ENCODE measurements around the gene YTHDC2.
A peak's percentile ranks its signal among the peaks of the same experiment; 100 is the strongest.

The YTHDC2 gene

DNA sequence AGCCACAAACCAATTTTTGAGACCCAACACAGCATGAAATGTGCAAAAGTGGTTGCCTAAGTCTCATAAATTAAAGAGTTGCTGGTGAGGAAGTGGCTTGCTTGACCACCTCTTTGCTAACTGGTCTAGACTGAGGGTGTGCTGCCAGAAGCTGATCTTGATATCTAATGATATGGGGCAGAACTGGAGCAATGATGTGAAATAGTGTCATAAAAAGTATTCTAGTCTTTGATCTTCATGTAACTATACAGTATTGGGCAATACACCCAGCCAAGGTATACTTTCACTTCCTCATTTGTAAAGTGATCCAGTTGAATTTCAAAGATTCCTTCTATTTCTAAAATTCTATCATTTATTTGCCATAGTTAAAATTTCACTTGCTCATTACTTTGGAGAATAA lies 5.9 kb upstream of the YTHDC2 start:
- ATAC-seq = peak; percentile 57
- no peaks in the 10 kb centered on the region for H3K9me3 Mint-ChIP-seq
- H3K4me1 Mint-ChIP-seq = no peaks in the 10 kb centered on the region
- H3K4me3 Mint-ChIP-seq = no peak overlapping the region
- no peaks in the 10 kb centered on the region for H3K36me3 Mint-ChIP-seq
- DNase-seq (ENCODE audit: low spot score in 2 of 2) = no peak
- no peak overlapping the region for H3K27ac Mint-ChIP-seq

DNA sequence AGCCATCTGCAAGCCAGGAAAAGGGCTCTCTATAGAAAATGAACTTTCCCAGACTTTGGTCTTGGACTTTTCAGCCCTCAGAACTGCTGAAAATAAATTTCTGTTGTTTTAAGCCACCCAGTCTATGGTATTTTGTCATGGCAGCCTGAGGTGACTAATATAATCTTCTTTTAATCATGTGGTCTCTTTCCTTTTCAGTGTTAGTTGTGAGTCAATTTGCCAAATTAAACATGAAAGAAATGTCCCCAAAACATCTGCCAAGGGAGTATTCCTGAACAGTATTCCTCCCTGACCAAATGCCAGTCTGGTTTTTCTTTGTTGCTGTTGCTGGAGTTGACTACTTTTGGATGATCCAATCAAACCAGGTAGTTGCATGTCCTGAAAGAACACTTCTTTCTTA lies 4.7 kb upstream of the YTHDC2 start:
- Mint-ChIP-seq H3K4me3 (no peak overlapping the region), H3K9me3 (no peaks in the 10 kb centered on the region), H3K27ac (no peak overlapping the region), H3K36me3 (no peaks in the 10 kb centered on the region), H3K4me1 (no peaks in the 10 kb centered on the region)
- no peak for ATAC-seq
- DNase-seq (ENCODE audit: low spot score in 2 of 2) = no peak

- Mint-ChIP-seq H3K36me3 (peaks cover 6% of the 10 kb centered on the region), H3K27ac (no peak overlapping the region), H3K9me3 (no peaks in the 10 kb centered on the region), H3K4me3 (no peak overlapping the region), H3K4me1 (peaks cover 18% of the 10 kb centered on the region)
- DNase-seq (ENCODE audit: low spot score in 2 of 2) = no peak
- ATAC-seq = no peak
These were observed 2.5 kb upstream of the YTHDC2 start for GRCh38 chr5:113510836-113511451.

GRCh38 chr5:113512341-113512740 lies 1.2 kb upstream of the YTHDC2 start:
- Mint-ChIP-seq H3K4me1 (peaks cover 25% of the 10 kb centered on the region), H3K36me3 (peaks cover 12% of the 10 kb centered on the region), H3K27ac (no peak overlapping the region), H3K4me3 (no peak overlapping the region), H3K9me3 (no peaks in the 10 kb centered on the region)
- no peak for DNase-seq (ENCODE audit: low spot score in 2 of 2)
- no peak for ATAC-seq

DNA sequence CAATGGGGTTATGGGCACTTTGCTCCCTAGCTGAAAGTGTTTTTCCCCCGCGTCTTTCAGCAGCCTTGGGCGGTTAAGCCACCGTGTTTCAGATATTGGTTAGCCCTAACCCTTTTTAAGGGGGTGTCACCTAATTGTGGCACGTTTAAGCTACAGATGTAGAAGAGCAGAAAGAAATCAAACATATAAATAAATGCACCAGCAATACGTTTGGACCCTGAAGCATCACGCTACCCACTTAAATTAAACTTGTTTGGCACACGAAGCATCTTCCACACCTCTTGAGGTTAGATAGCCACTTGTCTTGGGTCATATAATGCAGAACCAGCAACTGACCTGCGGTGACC lies 768 bp downstream of the YTHDC2 start:
- Mint-ChIP-seq H3K36me3 (peaks cover 27% of the 10 kb centered on the region), H3K9me3 (no peaks in the 10 kb centered on the region), H3K4me1 (peaks cover 26% of the 10 kb centered on the region), H3K27ac (peak overlapping the region; percentile 87), H3K4me3 (peak overlapping the region; percentile 78)
- ATAC-seq (no peak), DNase-seq (ENCODE audit: low spot score in 2 of 2) (no peak)

DNA sequence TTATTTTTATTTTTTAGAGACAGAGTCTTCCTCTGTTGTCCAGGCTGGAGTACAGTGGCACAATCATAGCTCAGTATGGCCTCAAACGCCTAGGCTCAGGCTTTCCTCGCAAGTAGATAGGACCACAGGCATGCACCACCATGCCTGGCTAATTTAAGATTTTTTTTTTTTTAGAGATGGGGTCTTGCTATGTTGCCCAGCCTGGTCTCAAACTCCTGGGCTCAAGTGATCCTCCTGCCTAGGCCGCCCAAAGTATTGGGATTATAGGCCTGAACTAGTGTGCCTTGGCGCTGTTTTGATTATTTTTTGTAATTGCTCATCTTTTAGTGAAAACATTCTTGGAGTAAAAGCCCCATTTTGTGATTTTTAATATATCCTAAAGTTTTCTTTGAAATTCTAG lies 5.4 kb downstream of the YTHDC2 start:
- DNase-seq (ENCODE audit: low spot score in 2 of 2) (no peak), ATAC-seq (no peak)
- peaks cover 49% of the 10 kb centered on the region for H3K36me3 Mint-ChIP-seq
- no peak overlapping the region for H3K27ac Mint-ChIP-seq
- peaks cover 53% of the 10 kb centered on the region for H3K4me1 Mint-ChIP-seq
- no peak overlapping the region for H3K4me3 Mint-ChIP-seq
- no peaks in the 10 kb centered on the region for H3K9me3 Mint-ChIP-seq

DNA sequence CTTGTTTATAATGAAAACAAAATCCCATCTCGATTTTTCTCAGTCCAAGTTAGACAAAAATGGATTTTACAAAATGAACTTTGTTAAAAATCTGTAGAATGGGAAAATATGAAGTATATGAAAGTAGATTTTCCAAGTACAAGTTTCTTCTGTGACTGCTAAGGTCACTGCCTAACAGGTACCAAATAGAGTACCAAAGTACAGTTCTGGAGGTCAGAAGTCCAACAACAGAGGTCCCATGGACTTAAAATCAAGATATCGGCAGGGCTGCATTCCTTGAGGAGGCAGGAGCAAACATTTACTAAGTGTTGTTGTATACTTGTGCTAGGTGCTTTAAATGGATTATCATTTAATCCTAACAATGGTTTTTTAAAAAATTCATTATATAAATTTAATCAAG lies 5.9 kb downstream of the YTHDC2 start:
- Mint-ChIP-seq H3K27ac (no peak overlapping the region), H3K9me3 (no peaks in the 10 kb centered on the region), H3K4me1 (peaks cover 50% of the 10 kb centered on the region), H3K36me3 (peaks cover 48% of the 10 kb centered on the region), H3K4me3 (no peak overlapping the region)
- no peak for DNase-seq (ENCODE audit: low spot score in 2 of 2)
- ATAC-seq = no peak

- H3K4me3 Mint-ChIP-seq = no peak overlapping the region
- ATAC-seq (peak; percentile 98), DNase-seq (ENCODE audit: low spot score in 2 of 2) (peak in 1 of 2 donors; percentile 63)
- H3K27ac Mint-ChIP-seq = no peak overlapping the region
- peaks cover 40% of the 10 kb centered on the region for H3K4me1 Mint-ChIP-seq
- H3K36me3 Mint-ChIP-seq = peaks cover 44% of the 10 kb centered on the region
- H3K9me3 Mint-ChIP-seq = no peaks in the 10 kb centered on the region
These were observed 6.9 kb downstream of the YTHDC2 start for GRCh38 chr5:113520429-113520828.

DNA sequence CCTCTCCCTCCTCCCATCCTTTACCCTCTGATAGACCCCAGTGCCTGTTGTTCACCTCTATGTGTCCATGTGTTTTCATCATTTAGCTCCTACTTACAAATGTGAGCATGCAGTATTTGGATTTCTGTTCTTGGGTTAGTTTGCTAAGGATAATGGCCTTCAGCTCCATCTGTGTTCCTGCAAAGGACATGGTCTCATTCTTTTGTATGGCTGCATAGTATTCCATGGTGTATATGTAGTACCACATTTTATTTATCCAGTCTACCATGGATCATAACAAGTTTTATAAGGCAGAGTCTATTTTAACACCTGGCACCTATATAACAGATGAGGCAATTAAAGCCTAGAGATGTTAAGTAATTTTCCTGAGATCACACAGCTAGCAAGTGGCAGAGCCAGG lies 7.4 kb downstream of the YTHDC2 start:
- Mint-ChIP-seq H3K36me3 (peaks cover 43% of the 10 kb centered on the region), H3K27ac (no peak overlapping the region), H3K4me1 (peaks cover 36% of the 10 kb centered on the region), H3K9me3 (no peaks in the 10 kb centered on the region), H3K4me3 (no peak overlapping the region)
- DNase-seq (ENCODE audit: low spot score in 2 of 2) (no peak), ATAC-seq (no peak)

DNA sequence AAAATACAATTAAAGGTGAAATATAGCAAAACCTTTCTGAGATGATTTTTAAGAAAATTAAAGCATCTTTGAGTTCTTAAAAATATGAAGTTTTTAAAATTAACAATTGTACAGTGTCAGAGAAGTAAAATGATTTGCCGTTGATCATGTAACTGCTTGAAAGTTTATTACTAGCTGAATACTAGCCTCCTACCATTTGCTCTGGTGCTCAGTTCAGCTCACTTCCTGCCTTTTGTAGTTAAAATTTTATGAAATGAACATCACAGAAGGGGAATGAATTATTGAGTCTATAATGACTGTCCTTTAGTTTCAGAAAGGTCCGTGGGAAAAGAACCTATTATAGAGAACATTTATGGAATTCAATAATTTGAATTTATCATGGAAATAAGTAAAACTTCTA lies 9.7 kb downstream of the YTHDC2 start:
- H3K9me3 Mint-ChIP-seq = no peaks in the 10 kb centered on the region
- no peak for DNase-seq (ENCODE audit: low spot score in 2 of 2)
- no peak overlapping the region for H3K27ac Mint-ChIP-seq
- H3K4me3 Mint-ChIP-seq = no peak overlapping the region
- no peak for ATAC-seq
- H3K36me3 Mint-ChIP-seq = peaks cover 49% of the 10 kb centered on the region
- H3K4me1 Mint-ChIP-seq = peaks cover 29% of the 10 kb centered on the region

- ATAC-seq (peak; percentile 66), DNase-seq (ENCODE audit: low spot score in 2 of 2) (no peak)
- peaks cover 46% of the 10 kb centered on the region for H3K36me3 Mint-ChIP-seq
- H3K4me3 Mint-ChIP-seq = no peak overlapping the region
- H3K4me1 Mint-ChIP-seq = peaks cover 21% of the 10 kb centered on the region
- H3K9me3 Mint-ChIP-seq = no peaks in the 10 kb centered on the region
- H3K27ac Mint-ChIP-seq = no peak overlapping the region
These were observed 11.4 kb downstream of the YTHDC2 start for GRCh38 chr5:113524927-113525326.

GRCh38 chr5:113526421-113526820 lies 12.9 kb downstream of the YTHDC2 start:
- peaks cover 47% of the 10 kb centered on the region for H3K36me3 Mint-ChIP-seq
- no peak overlapping the region for H3K4me3 Mint-ChIP-seq
- peaks cover 8% of the 10 kb centered on the region for H3K9me3 Mint-ChIP-seq
- no peak overlapping the region for H3K27ac Mint-ChIP-seq
- no peak for ATAC-seq
- no peak for DNase-seq (ENCODE audit: low spot score in 2 of 2)
- H3K4me1 Mint-ChIP-seq = peaks cover 8% of the 10 kb centered on the region

GRCh38 chr5:113527746-113528145 lies 14.3 kb downstream of the YTHDC2 start:
- no peak overlapping the region for H3K4me3 Mint-ChIP-seq
- H3K27ac Mint-ChIP-seq = no peak overlapping the region
- H3K4me1 Mint-ChIP-seq = peaks cover 6% of the 10 kb centered on the region
- DNase-seq (ENCODE audit: low spot score in 2 of 2) (no peak), ATAC-seq (no peak)
- peaks cover 11% of the 10 kb centered on the region for H3K9me3 Mint-ChIP-seq
- H3K36me3 Mint-ChIP-seq = peaks cover 51% of the 10 kb centered on the region

DNA sequence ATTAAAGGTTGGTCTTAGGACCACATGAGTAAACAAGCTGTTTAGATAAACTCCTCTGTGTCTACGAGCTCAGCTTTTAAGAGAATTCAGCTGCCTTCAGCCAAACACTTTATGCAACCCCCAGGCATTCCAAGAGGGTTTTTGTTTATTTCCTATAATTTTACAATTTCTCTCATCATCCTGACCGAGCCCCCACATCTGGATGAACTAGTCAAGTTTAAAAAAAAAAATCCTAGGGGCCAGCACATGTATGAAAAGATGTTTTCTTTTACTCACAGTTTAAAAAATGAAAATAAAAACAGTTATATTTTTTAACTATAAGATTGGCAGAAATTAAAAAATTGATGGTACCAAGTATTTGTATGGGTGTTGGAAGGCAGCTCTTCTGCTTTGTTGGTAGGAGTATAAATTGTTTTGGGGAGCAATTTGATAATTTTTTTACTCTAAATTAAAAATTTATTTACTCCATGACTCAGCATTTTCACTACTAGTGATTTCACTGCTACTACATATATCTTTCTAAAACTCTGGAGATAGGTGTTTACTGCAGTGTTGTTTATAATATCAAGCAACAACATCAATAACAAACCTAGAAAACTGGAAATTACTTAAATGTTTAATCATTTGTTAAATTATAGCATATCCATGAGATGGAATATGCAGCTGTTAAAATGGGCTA lies 18.1 kb downstream of the YTHDC2 start:
- H3K27ac Mint-ChIP-seq = no peak overlapping the region
- ATAC-seq (no peak), DNase-seq (ENCODE audit: low spot score in 2 of 2) (no peak)
- peaks cover 76% of the 10 kb centered on the region for H3K36me3 Mint-ChIP-seq
- H3K4me1 Mint-ChIP-seq = no peaks in the 10 kb centered on the region
- no peak overlapping the region for H3K4me3 Mint-ChIP-seq
- H3K9me3 Mint-ChIP-seq = peaks cover 11% of the 10 kb centered on the region

DNA sequence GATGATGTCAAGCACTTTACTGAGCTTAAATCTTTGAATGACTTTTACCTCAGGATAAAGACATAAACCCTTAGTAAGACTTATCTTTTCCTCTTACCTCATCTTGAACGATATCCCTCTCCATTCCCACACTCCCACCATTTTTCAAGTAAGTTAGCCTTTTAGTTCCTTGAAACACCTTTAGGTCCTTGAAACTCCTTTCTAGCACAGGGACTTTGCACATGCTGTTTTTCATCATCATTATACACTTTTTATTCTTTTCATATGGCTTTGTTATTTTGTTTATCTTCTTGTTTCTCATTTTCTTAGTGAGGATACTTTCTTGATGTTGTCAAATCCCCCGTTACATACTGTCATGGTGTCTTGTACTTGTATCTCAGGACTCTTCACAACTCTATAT lies 24.8 kb downstream of the YTHDC2 start:
- Mint-ChIP-seq H3K36me3 (peaks cover 79% of the 10 kb centered on the region), H3K4me3 (no peak overlapping the region), H3K27ac (no peak overlapping the region), H3K4me1 (peaks cover 6% of the 10 kb centered on the region), H3K9me3 (no peaks in the 10 kb centered on the region)
- DNase-seq (ENCODE audit: low spot score in 2 of 2) (no peak), ATAC-seq (no peak)

DNA sequence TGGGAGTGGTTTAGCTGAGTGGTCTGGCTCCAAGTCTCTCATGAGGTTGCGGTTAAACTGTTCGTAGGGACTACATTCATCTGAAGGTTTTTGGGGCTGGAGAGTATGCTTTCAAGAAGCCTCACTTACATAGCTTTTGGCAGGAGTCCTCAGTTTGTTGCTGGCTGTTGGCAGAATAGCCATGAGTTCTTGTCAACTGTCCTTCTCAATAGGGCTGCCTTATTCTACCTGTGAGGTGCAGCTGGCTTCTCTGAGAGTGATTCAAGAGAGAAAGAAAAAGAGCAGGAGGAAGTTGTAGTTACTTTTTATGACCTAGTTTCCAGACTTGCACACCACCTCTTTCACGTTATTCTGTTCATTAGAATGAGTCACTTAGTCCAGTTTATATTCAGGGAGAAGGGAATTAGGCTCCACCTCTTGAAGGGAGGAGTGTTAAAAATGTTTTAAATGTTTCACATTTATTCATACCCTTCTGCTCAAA lies 33.2 kb downstream of the YTHDC2 start:
- peaks cover 81% of the 10 kb centered on the region for H3K36me3 Mint-ChIP-seq
- peak; percentile 46 for ATAC-seq
- peak overlapping the region; percentile 40 for H3K27ac Mint-ChIP-seq
- H3K9me3 Mint-ChIP-seq = no peaks in the 10 kb centered on the region
- no peak for DNase-seq (ENCODE audit: low spot score in 2 of 2)
- no peak overlapping the region for H3K4me3 Mint-ChIP-seq
- peaks cover 13% of the 10 kb centered on the region for H3K4me1 Mint-ChIP-seq

Data from stimulated activated effector memory CD8-positive, alpha-beta T cell treated with anti-CD3 and anti-CD28 coated beads, Interleukin-12 subunit alpha, Interleukin-12 subunit beta, amount 100 ng/mL, for 72 hours (primary cell).